ENCODE data around the gene WDR45B.

DNA sequence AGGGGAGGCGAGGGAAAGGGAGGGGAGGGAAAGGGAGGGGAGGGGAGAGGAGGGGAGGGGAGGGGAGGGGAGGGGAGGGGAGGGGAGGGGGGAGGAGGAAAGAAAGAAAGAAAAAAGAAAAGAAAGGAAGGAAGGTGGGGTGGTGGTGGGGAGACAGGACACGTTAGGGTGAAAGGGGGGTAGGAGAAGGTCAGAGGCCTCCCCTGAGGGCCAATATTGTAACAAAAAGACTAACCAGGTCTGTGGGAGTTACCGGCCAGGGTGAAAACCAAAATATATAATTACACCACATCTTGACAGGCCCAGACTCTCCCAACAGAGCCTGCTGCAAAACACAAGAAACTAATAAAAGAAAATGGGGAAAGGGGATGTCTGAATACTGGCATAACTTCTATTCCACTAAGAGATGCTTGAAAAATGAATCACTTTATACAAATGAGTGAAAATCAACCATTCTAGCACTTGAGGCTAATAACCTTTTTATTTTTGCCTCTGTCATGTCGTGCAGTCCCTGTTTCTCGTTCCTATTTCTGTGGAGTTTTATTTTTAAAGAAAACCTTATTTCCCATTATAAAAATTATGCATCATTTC, 10.0 kb downstream of the WDR45B start:
- TF ChIP-seq CTCF (IDR thresholded peaks at IDR 0.05) (no peak), POLR2A (IDR thresholded peaks at IDR 0.05) (no peak)
